NCI-H1436 (cell line): ENCODE measurements around the gene PDCD7.
"Not testable (repeated sequence)": the region's sequence is repeated elsewhere in the genome, so short reads cannot be mapped to it uniquely, and the experiment has no call there.

Experiments used
- DNase-seq: peaks from one replicate; lab custom pipeline; 2025; lab: John Stamatoyannopoulos, UW

Gene PDCD7

GRCh38 chr15:65091946-65092770 is 41.5 kb downstream of the PDCD7 start:
- DNase-seq, result no peak

- DNase-seq, result no peak
Observed at GRCh38 chr15:65089206-65089824, 44.3 kb downstream of the PDCD7 start.

GRCh38 chr15:65088643-65089021 is 45.0 kb downstream of the PDCD7 start:
- DNase-seq, result no peak

GRCh38 chr15:65087873-65088642 is 45.5 kb downstream of the PDCD7 start:
- DNase-seq, result no peak

- DNase-seq, result no peak
Observed at GRCh38 chr15:65087411-65087810, 46.2 kb downstream of the PDCD7 start.

GRCh38 chr15:65086680-65087111 is 46.9 kb downstream of the PDCD7 start:
- DNase-seq, result no peak

GRCh38 chr15:65085990-65086679 is 47.5 kb downstream of the PDCD7 start:
- peak; percentile 10 for DNase-seq

- DNase-seq, result no peak
Observed at GRCh38 chr15:65085207-65085753, 48.3 kb downstream of the PDCD7 start.

- DNase-seq, result no peak
Observed at GRCh38 chr15:65084500-65085206, 49.0 kb downstream of the PDCD7 start.

- DNase-seq, result no peak
Observed at GRCh38 chr15:65083262-65083701, 50.3 kb downstream of the PDCD7 start.

- DNase-seq, result peak; percentile 5
Observed at GRCh38 chr15:65082303-65082953, 51.2 kb downstream of the PDCD7 start.

- DNase-seq, result no peak
Observed at GRCh38 chr15:65081758-65082157, 51.9 kb downstream of the PDCD7 start.

GRCh38 chr15:65081270-65081669 is 52.3 kb downstream of the PDCD7 start:
- DNase-seq, result no peak

- no peak for DNase-seq
Observed at GRCh38 chr15:65079580-65079979, 54.0 kb downstream of the PDCD7 start.

- no peak for DNase-seq
Observed at GRCh38 chr15:65077981-65078352, 55.6 kb downstream of the PDCD7 start.

GRCh38 chr15:65077291-65077980 is 56.2 kb downstream of the PDCD7 start:
- no peak for DNase-seq

GRCh38 chr15:65076486-65077290 is 56.9 kb downstream of the PDCD7 start, which contains the start of gene KBTBD13:
Gene KBTBD13, plus strand, starts transcription at chr15:65076746. Its CDS starts 70 bp downstream, at chr15:65076816.
- DNase-seq, result no peak

GRCh38 chr15:65075607-65076395 is 57.8 kb downstream of the PDCD7 start:
- not testable (repeated sequence) for DNase-seq
